IPS-20b (cell line): ENCODE results near the gene RAB8A.
"Not testable (repeated sequence)": the region's sequence is repeated elsewhere in the genome, so short reads cannot be mapped to it uniquely, and the experiment has no call there.

Source experiments
- H3K27ac ChIP-seq: one replicate; pipeline ENCODE4 v1.5.1; 2013; ENCODE audit warnings: low read length
- H3K27me3 ChIP-seq: 2 replicates; pipeline ENCODE4 v1.6.1; 2013; ENCODE audit warnings: mild to moderate bottlenecking, low read length, inconsistent platforms; ENCODE audit not compliant: insufficient read depth
- H3K36me3 ChIP-seq: 2 replicates; pipeline ENCODE4 v1.6.1; 2013; ENCODE audit warnings: low read depth, mild to moderate bottlenecking, inconsistent platforms, low read length, moderate library complexity; ENCODE audit not compliant: insufficient read depth
- H3K4me1 ChIP-seq: 2 replicates; pipeline ENCODE4 v1.6.1; 2013; ENCODE audit warnings: mild to moderate bottlenecking, control low read depth, inconsistent platforms, low read length, moderate library complexity; ENCODE audit not compliant: insufficient read depth
- H3K4me3 ChIP-seq: 2 replicates; pipeline ENCODE4 v1.5.1; 2013; ENCODE audit warnings: mild to moderate bottlenecking, low read length, inconsistent platforms
- H3K9ac ChIP-seq: 2 replicates; pipeline ENCODE4 v1.6.1; 2013; ENCODE audit warnings: low read depth, mild to moderate bottlenecking, inconsistent platforms, low read length, moderate library complexity
- H3K9me3 ChIP-seq: 2 replicates; pipeline ENCODE4 v1.6.1; 2013; ENCODE audit warnings: mild to moderate bottlenecking, low read depth, low read length, inconsistent platforms; ENCODE audit not compliant: insufficient read depth

The RAB8A gene

DNA sequence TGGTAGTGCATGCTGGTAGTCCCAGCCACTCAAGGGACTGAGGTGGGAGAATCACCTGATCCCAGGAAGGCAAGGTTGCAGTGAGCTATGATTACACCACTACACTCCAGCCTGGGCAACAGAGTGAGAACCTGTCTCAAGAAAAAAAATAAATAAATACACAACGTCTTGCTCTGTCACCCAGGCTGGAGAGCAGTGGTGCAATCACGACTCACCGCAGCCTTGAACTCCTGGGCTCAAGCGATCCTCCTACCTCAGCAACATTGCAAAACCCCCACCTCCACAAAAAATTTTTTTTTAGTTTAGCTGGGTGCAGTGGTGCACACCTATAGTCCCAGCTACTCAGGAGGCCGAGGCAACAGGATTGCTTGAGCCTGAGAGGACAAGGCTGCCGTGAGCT, 26.6 kb upstream of the RAB8A start:
- Histone ChIP-seq H3K4me1 (no peaks in the 10 kb centered on the region), H3K9ac (no peak overlapping the region), H3K4me3 (no peak overlapping the region), H3K27me3 (no peaks in the 10 kb centered on the region), H3K9me3 (no peaks in the 10 kb centered on the region), H3K27ac (no peak overlapping the region), H3K36me3 (peaks cover 100% of the 10 kb centered on the region)

DNA sequence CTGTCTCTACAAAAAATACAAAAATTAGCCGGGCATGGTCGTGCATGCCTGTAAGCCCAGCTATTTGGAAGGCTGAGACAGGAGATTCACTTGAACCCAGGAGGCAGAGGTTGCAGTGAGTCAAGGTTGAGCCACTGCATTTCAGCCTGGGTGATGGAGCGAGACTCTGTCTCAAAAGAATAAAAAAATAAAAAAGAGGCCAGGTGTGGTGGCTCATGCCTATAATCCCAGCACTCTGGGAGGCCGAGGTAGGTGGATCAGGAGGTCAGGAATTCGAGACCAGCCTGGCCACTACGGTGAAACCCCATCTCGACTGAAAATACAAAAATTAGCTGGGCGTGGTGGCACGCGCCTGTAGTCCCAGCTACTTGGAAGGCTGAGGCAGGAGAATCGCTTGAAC, 24.3 kb upstream of the RAB8A start:
- not testable (repeated sequence) for H3K27me3 ChIP-seq, H3K9me3 ChIP-seq, H3K4me3 ChIP-seq, H3K4me1 ChIP-seq, H3K9ac ChIP-seq, H3K27ac ChIP-seq
- H3K36me3 ChIP-seq, result peaks cover 100% of the 10 kb centered on the region

DNA sequence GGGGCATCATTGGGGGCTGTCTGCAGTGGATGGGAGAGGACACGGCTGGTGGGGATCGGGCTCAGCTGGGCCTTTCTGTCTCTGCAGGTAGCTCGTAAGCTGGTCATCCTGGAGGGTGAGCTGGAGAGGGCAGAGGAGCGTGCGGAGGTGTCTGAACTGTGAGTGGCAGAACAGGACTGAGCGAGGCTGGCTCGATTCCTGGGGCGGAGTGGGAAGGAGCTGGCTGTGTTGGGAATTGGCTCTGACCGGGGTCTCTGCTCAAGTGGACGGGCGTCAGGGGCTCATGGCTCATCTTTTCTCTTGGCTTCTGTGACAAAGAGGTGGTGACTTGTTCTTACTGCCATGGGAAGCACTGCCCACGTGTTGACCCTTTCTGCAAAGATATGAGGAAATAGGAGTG, 23.7 kb upstream of the RAB8A start:
- Histone ChIP-seq H3K4me1 (no peaks in the 10 kb centered on the region), H3K4me3 (no peak overlapping the region), H3K36me3 (peaks cover 100% of the 10 kb centered on the region), H3K27ac (no peak overlapping the region), H3K9me3 (no peaks in the 10 kb centered on the region), H3K9ac (no peak overlapping the region), H3K27me3 (no peaks in the 10 kb centered on the region)

DNA sequence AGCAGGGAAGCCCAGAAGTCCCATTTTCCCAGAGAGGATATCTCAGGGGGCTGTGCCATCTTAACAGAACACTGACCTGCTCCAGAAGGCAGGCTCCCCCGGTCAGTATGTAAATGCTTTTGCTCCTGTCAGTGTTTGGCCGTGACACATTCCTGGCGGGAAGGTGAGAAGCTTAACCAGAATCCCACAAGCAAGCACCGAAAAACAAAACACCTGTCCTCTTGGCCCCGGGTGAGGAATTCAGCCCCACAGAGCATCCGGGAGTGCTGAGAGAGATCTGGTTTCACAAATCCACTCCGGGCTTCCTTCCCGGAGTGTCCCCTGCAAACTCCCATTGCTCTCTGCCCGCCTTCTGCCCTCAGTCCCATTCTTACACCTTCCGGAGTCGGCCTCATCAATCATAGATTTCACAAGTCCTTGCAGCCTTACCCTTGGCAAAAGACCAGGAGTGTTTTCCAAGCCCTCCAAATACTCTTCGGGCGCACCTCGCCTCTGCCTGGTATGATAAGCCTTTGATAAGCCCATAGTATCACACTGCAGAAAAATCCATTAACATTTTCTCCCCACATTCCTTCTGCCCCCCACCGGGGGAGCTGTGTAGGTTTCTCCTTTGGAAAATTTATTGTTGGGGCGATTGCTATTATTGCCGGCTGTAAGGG, 23.2 kb upstream of the RAB8A start:
- Histone ChIP-seq H3K9me3 (no peaks in the 10 kb centered on the region), H3K27me3 (no peaks in the 10 kb centered on the region), H3K27ac (no peak overlapping the region), H3K4me1 (no peaks in the 10 kb centered on the region), H3K36me3 (peaks cover 100% of the 10 kb centered on the region), H3K4me3 (no peak overlapping the region), H3K9ac (no peak overlapping the region)

GRCh38 chr19:16089010-16089846, 22.5 kb upstream of the RAB8A start:
- Histone ChIP-seq H3K9me3 (no peaks in the 10 kb centered on the region), H3K36me3 (peaks cover 100% of the 10 kb centered on the region)

DNA sequence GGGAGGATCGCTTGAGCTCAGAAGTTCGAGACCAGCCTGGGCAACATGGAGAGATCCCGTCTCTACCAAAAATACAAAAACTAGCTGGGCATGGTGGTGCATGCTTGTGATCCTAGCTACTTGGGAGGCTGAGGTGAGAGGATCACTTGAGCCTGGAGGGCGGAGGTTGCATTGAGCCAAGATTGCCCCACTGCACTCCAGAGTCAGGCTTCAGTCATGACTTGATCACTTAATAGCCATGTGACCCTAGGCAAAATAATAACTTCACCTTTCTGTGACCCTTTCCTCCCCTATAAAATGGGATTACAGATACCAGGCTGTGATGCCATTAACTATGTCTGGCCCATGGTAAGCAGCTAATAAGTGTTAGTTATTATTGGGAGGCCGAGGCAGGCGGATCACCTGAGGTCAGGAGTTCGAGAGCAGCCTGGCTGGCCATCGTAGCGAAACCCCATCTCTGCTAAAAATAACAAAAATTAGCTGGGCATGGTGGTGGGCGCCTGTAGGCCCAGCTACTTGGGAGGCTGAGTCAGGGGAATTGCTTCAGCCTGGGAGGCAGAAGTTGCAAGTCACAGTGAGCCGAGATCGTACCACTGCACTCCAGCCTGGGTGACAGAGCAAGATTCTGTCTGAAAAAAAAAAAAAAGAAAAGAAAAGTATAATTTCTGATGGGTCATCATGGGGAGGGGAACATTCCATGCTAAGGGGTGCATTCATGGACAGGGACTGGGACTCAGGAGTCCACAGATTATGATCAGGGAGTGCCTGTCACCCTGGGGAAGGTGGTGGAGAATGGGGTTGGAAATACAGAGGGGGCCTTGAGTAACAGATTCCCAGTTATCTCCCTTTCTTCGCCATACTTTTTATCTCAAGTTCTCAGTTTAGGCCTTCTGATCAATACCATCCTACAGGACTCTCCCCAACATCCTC, 19.9 kb upstream of the RAB8A start:
- no peaks in the 10 kb centered on the region for H3K27me3 ChIP-seq
- peaks cover 100% of the 10 kb centered on the region for H3K36me3 ChIP-seq
- H3K4me3 ChIP-seq, result no peak overlapping the region
- no peaks in the 10 kb centered on the region for H3K9me3 ChIP-seq
- H3K9ac ChIP-seq, result no peak overlapping the region
- no peaks in the 10 kb centered on the region for H3K4me1 ChIP-seq
- H3K27ac ChIP-seq, result no peak overlapping the region

More at GRCh38 chr19:16089010-16089846, 22.5 kb upstream of the RAB8A start:
- Histone ChIP-seq H3K27ac (no peak overlapping the region), H3K9ac (no peak overlapping the region), H3K27me3 (no peaks in the 10 kb centered on the region), H3K4me1 (no peaks in the 10 kb centered on the region), H3K4me3 (no peak overlapping the region)

- H3K27ac ChIP-seq, result no peak overlapping the region
- H3K4me3 ChIP-seq, result no peak overlapping the region
- no peaks in the 10 kb centered on the region for H3K27me3 ChIP-seq
- H3K4me1 ChIP-seq, result no peaks in the 10 kb centered on the region
- H3K36me3 ChIP-seq, result peaks cover 100% of the 10 kb centered on the region
- no peak overlapping the region for H3K9ac ChIP-seq
- H3K9me3 ChIP-seq, result no peaks in the 10 kb centered on the region
Observed at GRCh38 chr19:16094360-16095070, 17.2 kb upstream of the RAB8A start.

GRCh38 chr19:16095071-16095571, 16.6 kb upstream of the RAB8A start:
- H3K4me3 ChIP-seq, result no peak overlapping the region
- H3K9me3 ChIP-seq, result no peaks in the 10 kb centered on the region
- peaks cover 100% of the 10 kb centered on the region for H3K36me3 ChIP-seq
- H3K4me1 ChIP-seq, result no peaks in the 10 kb centered on the region
- no peak overlapping the region for H3K9ac ChIP-seq
- no peaks in the 10 kb centered on the region for H3K27me3 ChIP-seq
- no peak overlapping the region for H3K27ac ChIP-seq

- peaks cover 100% of the 10 kb centered on the region for H3K36me3 ChIP-seq
- no peak overlapping the region for H3K27ac ChIP-seq
- H3K9ac ChIP-seq, result no peak overlapping the region
- H3K4me3 ChIP-seq, result no peak overlapping the region
- no peaks in the 10 kb centered on the region for H3K9me3 ChIP-seq
- no peaks in the 10 kb centered on the region for H3K4me1 ChIP-seq
- H3K27me3 ChIP-seq, result no peaks in the 10 kb centered on the region
Observed at GRCh38 chr19:16096280-16096855, 15.3 kb upstream of the RAB8A start.

- H3K27me3 ChIP-seq, result no peaks in the 10 kb centered on the region
- no peak overlapping the region for H3K27ac ChIP-seq
- peaks cover 100% of the 10 kb centered on the region for H3K36me3 ChIP-seq
- no peaks in the 10 kb centered on the region for H3K9me3 ChIP-seq
- no peak overlapping the region for H3K9ac ChIP-seq
- no peaks in the 10 kb centered on the region for H3K4me1 ChIP-seq
- no peak overlapping the region for H3K4me3 ChIP-seq
Observed at GRCh38 chr19:16098416-16098768, 13.3 kb upstream of the RAB8A start.

DNA sequence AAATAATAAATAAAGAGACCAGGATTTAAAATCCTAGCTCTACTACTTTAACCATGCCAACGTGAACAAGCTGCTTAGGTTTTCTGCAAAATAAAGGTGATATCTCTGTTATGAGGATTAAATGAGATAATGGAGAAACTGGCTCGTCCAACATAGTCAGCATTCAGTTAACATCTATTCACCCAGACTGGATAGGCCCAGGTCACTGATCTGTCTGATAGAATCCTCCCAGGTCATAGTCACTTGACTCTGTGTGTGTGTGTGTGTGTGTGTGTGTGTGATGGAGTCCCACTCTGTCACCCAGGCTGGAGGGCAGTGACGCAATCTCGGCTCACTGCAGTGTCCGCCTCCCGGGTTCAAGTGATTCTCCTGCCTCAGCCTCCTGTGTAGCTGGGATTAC, 12.9 kb upstream of the RAB8A start:
- Histone ChIP-seq H3K27me3 (no peaks in the 10 kb centered on the region), H3K9me3 (no peaks in the 10 kb centered on the region), H3K27ac (no peak overlapping the region), H3K4me1 (no peaks in the 10 kb centered on the region), H3K4me3 (no peak overlapping the region), H3K36me3 (peaks cover 99% of the 10 kb centered on the region), H3K9ac (no peak overlapping the region)
